ENCODE data around the gene CDK14.

Gene CDK14

DNA sequence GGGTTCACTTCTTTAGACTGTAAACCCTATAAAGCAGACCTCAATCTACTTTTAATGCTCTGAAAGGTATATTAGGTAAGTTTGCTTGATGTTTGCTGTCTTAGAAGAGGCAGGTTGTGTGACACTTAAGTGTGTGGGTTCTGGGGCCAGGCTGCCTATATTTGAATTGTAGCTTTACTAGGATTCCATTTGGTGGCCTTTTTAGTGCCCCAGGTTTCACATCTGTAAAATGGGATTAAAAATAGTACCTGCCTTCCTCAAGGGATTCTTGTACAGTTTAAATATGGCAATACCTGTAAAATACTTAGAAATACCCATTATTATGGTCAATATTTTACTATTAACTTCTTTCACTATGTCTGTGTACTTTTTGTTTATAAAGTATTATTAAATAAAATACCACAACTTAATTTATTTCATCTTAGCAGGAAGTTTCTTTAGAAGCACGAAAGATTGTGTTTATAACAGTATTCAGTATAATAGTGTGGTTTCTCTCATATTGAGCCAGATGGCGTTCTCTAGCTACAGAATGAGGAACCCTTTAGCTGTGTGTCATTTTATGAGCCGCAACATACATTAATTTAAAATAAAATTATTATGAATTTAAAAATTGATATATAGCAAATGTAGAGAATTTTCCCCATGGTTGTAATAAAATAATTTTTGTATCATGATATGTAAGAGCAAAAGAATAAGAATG lies 94.2 kb downstream of the CDK14 start:
- Mint-ChIP-seq H3K27me3 (ENCODE audit: low read depth) (peaks cover 3% of the 10 kb centered on the region), H3K27ac (no peak overlapping the region), H3K4me3 (no peak overlapping the region), H3K9me3 (no peaks in the 10 kb centered on the region), H3K36me3 (ENCODE audit: low read depth) (no peaks in the 10 kb centered on the region), H3K4me1 (ENCODE audit: low read depth) (no peaks in the 10 kb centered on the region)
- no peak for DNase-seq (ENCODE audit: low spot score)

DNA sequence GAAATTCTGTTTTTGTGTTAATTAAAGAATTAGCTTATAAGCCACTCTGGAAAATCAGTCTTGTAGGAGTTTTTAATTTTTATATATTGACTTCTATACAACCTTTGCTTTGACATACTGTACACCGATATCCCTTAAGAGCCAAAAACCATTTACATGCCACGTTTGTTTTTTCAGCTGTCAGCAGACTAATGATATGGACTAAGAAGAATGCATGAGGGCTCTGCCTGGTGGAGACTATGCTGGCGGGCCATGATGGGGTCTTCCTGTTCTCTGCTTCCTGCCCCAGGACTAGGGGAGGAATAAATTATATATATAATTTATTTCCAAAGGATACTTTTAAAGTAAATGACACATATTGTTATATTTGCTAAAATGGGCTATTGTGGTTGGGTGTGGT lies 96.3 kb downstream of the CDK14 start:
- H3K36me3 Mint-ChIP-seq (ENCODE audit: low read depth): no peaks in the 10 kb centered on the region
- peaks cover 3% of the 10 kb centered on the region for H3K27me3 Mint-ChIP-seq (ENCODE audit: low read depth)
- H3K27ac Mint-ChIP-seq: no peak overlapping the region
- DNase-seq (ENCODE audit: low spot score): no peak
- no peaks in the 10 kb centered on the region for H3K4me1 Mint-ChIP-seq (ENCODE audit: low read depth)
- H3K9me3 Mint-ChIP-seq: no peaks in the 10 kb centered on the region
- H3K4me3 Mint-ChIP-seq: no peak overlapping the region

DNA sequence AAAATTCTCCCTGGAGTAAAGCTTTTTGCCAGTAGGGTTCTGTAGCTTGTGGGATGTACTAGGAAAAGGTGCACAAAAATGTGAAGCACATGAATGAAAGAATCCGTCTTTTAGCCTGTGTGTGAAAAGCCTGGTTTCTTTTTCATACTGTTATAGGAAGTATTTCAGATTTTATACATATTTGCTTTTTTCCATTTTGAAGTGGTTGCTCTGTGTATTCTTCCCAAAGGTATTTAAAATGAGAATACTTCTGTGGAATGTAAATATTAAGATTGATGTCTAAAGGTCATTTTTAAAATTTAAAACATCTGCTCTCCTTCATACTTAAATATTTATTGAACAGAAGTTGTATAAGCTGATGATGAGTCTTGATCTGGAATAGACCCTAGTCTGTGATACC lies 96.8 kb downstream of the CDK14 start:
- Mint-ChIP-seq H3K27ac (no peak overlapping the region), H3K27me3 (ENCODE audit: low read depth) (no peaks in the 10 kb centered on the region), H3K36me3 (ENCODE audit: low read depth) (no peaks in the 10 kb centered on the region), H3K4me3 (no peak overlapping the region), H3K4me1 (ENCODE audit: low read depth) (no peaks in the 10 kb centered on the region), H3K9me3 (no peaks in the 10 kb centered on the region)
- DNase-seq (ENCODE audit: low spot score): no peak

DNA sequence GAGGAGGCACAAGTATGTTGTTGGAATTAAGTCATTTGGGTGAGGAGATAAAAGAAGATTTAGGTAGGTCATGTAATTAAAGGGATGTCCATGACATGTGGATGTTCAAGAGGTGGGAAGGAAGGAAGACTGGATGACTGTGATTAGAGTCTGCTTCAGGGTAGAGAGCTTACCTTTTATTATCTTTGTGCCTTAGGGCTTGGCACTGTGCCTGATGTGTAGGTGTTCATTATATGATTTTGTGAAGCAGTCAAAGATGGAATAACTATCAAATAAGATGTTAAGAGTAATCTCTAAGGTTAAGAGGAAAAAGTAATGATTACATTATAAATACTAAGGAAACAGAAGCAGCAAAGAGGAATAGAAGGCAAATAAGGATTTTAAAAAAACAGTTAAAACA lies 97.8 kb downstream of the CDK14 start:
- no peaks in the 10 kb centered on the region for H3K36me3 Mint-ChIP-seq (ENCODE audit: low read depth)
- DNase-seq (ENCODE audit: low spot score): no peak
- H3K4me3 Mint-ChIP-seq: no peak overlapping the region
- H3K27me3 Mint-ChIP-seq (ENCODE audit: low read depth): no peaks in the 10 kb centered on the region
- H3K27ac Mint-ChIP-seq: no peak overlapping the region
- H3K4me1 Mint-ChIP-seq (ENCODE audit: low read depth): no peaks in the 10 kb centered on the region
- H3K9me3 Mint-ChIP-seq: no peaks in the 10 kb centered on the region

DNA sequence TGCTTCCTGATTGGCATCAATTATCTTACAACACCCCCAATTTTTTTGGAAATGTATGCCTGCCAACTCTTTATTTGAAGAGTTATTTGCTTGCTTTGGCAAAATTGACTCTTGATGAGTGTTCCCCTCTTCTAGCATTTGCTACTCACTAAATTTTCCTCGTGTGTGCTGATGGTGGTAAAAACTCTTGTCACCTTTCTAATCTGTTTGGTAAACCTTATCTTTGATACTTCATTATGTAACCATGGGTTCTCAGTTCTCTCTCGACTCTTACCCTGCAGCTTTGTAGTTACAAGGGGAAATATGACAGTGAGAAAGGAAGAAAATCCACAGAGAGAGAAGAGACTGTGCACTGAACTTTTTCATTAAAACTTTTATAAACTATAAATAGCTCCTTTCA lies 102.5 kb downstream of the CDK14 start:
- DNase-seq (ENCODE audit: low spot score): no peak

DNA sequence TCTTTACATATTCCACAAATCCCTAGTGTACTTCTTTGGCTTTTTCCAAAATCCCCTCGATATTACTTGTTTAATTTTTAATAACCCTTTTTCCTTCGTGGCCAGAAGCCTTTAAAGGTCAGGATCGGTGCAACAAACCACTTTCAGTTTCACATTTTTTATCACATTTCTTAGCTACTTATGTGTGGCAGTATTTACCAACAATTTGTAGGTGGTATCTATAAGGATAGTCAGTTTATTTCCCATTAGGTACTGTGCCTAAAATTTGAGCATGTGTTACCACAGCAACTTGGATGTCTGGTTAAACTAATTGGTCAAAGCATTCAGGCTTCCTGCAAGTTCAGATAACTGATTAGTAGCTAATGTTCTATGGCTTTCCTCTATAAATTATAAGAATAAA lies 104.9 kb downstream of the CDK14 start:
- H3K9me3 Mint-ChIP-seq: no peaks in the 10 kb centered on the region
- H3K27me3 Mint-ChIP-seq (ENCODE audit: low read depth): no peaks in the 10 kb centered on the region
- no peaks in the 10 kb centered on the region for H3K4me1 Mint-ChIP-seq (ENCODE audit: low read depth)
- DNase-seq (ENCODE audit: low spot score): no peak
- no peak overlapping the region for H3K4me3 Mint-ChIP-seq
- no peak overlapping the region for H3K27ac Mint-ChIP-seq
- no peaks in the 10 kb centered on the region for H3K36me3 Mint-ChIP-seq (ENCODE audit: low read depth)

More for the DNA sequence above, 102.5 kb downstream of the CDK14 start:
- H3K27ac Mint-ChIP-seq: no peak overlapping the region
- no peaks in the 10 kb centered on the region for H3K27me3 Mint-ChIP-seq (ENCODE audit: low read depth)
- H3K4me3 Mint-ChIP-seq: no peak overlapping the region
- no peaks in the 10 kb centered on the region for H3K4me1 Mint-ChIP-seq (ENCODE audit: low read depth)
- H3K36me3 Mint-ChIP-seq (ENCODE audit: low read depth): no peaks in the 10 kb centered on the region
- no peaks in the 10 kb centered on the region for H3K9me3 Mint-ChIP-seq

DNA sequence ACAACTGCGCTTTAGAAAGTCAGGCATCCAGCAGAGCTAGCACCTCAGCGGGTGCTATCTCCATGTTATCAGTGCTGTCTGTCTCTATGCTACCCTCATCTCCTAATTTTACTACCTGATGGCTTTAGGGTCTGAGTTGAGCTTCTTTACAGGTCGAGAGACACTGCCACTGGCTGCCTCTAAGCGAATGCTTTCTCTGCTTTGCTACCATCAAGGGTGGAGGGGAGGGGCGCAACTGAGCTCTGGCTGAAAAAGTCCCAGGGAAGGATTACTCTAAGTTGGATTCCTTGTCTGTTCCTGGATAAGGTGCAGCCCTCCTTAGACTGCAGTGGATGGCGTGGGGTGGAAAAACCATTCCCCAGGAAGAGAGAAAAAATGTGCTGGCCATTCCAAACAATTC lies 105.7 kb downstream of the CDK14 start:
- H3K36me3 Mint-ChIP-seq (ENCODE audit: low read depth): no peaks in the 10 kb centered on the region
- H3K27ac Mint-ChIP-seq: no peak overlapping the region
- H3K4me3 Mint-ChIP-seq: no peak overlapping the region
- no peaks in the 10 kb centered on the region for H3K4me1 Mint-ChIP-seq (ENCODE audit: low read depth)
- H3K27me3 Mint-ChIP-seq (ENCODE audit: low read depth): no peaks in the 10 kb centered on the region
- H3K9me3 Mint-ChIP-seq: no peaks in the 10 kb centered on the region
- no peak for DNase-seq (ENCODE audit: low spot score)

DNA sequence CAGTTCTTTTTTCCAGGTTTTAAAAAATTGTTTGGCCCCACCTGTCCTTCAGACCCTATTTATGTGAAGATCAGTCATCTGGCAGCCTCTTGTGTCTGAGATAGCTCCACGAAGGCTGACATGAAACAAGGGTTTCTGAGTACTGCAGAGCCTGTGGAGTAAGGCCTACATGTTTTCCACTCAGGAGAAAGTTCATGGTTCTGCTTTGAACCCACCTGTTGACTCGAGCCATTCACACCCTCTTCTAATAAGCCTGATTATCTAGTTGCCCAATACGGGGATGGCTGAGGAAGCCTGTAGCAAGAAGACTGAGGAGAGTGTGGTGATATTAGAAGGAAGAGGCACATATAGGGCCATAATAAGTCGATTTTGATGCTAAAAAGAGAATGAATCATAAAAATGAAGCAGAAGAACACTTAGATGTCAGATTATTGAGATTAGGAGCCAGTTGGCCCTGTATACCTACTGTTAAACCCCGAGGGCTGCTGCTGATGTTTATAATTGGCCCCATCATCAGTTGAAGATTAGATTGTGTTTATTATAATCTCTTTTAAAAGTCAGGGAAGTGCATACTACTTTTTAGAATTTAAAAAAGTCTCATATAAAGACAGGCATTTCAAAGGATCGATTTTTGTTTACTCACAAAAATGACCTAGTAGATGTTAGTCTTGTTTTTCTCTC lies 109.4 kb downstream of the CDK14 start:
- Mint-ChIP-seq H3K4me1 (ENCODE audit: low read depth) (no peaks in the 10 kb centered on the region), H3K9me3 (no peaks in the 10 kb centered on the region), H3K27ac (no peak overlapping the region), H3K4me3 (no peak overlapping the region), H3K36me3 (ENCODE audit: low read depth) (no peaks in the 10 kb centered on the region), H3K27me3 (ENCODE audit: low read depth) (no peaks in the 10 kb centered on the region)
- no peak for DNase-seq (ENCODE audit: low spot score)

DNA sequence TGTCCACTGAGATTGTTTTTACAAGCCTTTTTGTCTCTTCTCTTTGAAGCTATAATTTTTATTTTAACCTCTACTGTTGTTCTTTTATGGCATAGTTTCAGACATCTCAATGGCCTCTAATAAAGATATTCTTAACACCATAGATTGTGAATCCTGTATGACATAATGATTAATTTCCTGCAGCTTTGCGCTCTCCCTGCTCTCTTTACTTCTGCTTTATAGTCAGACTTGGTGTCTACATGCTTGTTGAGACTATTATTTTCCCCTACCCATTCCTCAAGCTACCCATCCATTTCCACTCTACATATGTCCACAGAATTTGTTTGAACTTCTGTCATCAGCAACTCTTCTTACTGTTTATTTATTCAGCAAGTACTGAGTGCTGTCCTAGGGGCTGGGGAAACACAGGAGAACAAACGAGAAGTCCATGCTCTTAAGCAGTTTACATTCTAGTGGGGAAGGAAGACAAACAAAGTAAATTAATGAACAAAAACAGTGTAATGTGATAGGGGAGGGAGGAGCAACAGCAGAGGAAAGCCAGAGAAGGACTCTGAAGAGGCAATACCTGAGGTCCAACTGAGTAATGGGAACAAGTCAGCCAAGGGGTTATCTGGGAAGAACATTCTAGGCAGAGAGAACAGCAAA lies 110.1 kb downstream of the CDK14 start:
- H3K9me3 Mint-ChIP-seq: no peaks in the 10 kb centered on the region
- no peaks in the 10 kb centered on the region for H3K36me3 Mint-ChIP-seq (ENCODE audit: low read depth)
- H3K27me3 Mint-ChIP-seq (ENCODE audit: low read depth): no peaks in the 10 kb centered on the region
- H3K4me1 Mint-ChIP-seq (ENCODE audit: low read depth): no peaks in the 10 kb centered on the region
- no peak overlapping the region for H3K4me3 Mint-ChIP-seq
- no peak for DNase-seq (ENCODE audit: low spot score)
- H3K27ac Mint-ChIP-seq: no peak overlapping the region

DNA sequence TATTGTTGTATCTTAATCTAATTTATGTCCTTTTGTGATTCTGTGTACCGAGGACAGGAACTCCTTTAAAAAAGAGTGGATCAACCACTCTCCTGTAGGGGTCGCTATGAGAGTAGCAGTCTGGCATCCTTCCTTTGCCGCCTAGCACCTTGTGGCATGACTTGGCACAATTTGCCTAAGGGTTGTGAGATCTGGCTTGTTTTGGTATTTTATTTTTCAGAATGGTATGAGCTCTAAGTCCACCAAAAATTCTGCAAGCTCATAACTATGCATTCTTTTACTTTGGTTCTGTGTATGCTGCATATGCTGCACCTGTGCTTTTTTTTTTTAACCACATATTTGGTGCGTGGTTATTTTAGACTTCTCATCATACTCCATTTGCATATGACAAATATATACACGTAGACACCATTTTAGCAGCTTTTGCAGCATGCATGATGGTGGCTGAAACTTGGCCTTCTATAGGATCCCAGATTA lies 112.8 kb downstream of the CDK14 start:
- Mint-ChIP-seq H3K4me1 (ENCODE audit: low read depth) (no peaks in the 10 kb centered on the region), H3K27me3 (ENCODE audit: low read depth) (no peaks in the 10 kb centered on the region), H3K27ac (no peak overlapping the region), H3K4me3 (no peak overlapping the region), H3K9me3 (no peaks in the 10 kb centered on the region), H3K36me3 (ENCODE audit: low read depth) (no peaks in the 10 kb centered on the region)
- DNase-seq (ENCODE audit: low spot score): no peak

DNA sequence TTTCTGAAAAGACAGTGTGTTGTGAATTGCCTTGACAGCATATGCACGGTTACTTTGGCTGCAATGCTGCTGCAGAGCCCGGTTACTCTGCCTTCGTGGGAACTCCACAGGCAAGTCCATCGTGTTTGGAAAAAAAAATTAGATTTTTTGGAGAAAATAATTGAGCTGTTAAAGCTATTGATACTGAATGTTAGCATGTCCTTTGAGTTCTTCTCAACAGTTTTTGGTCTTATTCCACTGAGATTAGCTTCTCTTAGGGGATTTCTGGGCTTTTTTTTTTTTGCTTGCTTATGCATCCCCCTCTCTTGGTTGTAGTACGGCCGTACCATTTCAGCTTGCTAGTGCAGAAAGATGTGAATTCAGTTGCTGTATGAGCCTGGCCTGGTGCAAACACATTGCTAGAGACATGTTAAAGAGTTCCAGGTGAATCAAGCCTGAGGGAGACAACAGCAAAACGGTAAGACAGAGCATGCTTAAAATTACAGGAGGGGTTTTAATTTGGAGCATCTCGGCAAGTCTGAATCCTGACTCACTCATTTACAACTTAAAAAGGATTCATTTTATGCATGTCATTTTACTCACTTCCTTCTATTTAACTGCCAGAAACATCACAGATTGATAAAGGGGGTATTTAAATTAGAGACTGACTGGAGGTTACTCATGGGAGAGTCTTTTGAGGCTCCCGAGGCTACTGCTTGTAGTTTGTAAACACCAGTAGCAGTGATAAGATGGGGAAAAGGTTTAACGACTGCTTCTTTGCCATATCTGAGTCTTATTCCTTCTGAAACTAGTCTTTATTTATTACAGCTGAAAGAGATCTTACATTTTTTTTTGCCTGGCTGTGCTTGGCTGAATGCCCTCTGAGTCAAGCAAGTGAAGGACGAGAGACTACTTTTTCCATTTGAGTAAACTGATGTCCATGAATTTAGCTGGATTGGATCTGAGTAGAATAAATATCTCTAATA lies 113.7 kb downstream of the CDK14 start:
- Mint-ChIP-seq H3K4me3 (no peak overlapping the region), H3K36me3 (ENCODE audit: low read depth) (no peaks in the 10 kb centered on the region), H3K27ac (no peak overlapping the region), H3K9me3 (no peaks in the 10 kb centered on the region), H3K27me3 (ENCODE audit: low read depth) (no peaks in the 10 kb centered on the region), H3K4me1 (ENCODE audit: low read depth) (no peaks in the 10 kb centered on the region)
- DNase-seq (ENCODE audit: low spot score): no peak

DNA sequence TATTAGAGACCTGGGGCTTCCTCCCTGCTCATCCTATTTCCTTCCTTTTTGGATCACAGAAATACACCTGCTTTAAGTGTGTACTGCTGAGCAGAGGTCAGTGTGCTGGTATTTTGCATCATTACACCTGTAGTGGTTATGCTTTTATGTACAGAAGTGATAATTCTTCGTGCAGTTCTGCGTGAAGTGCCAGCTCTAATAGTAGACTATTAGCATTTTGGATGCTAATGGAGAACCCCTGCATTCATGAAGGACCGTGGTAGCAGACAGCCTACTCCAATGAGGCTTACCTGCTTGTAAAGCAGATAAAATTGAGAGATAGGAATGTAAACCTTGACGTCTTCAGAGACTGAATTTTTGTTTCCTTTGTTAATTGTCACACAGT lies 114.3 kb downstream of the CDK14 start:
- no peak overlapping the region for H3K4me3 Mint-ChIP-seq
- no peak for DNase-seq (ENCODE audit: low spot score)
- no peaks in the 10 kb centered on the region for H3K27me3 Mint-ChIP-seq (ENCODE audit: low read depth)
- H3K27ac Mint-ChIP-seq: no peak overlapping the region
- H3K9me3 Mint-ChIP-seq: no peaks in the 10 kb centered on the region
- H3K4me1 Mint-ChIP-seq (ENCODE audit: low read depth): no peaks in the 10 kb centered on the region
- H3K36me3 Mint-ChIP-seq (ENCODE audit: low read depth): no peaks in the 10 kb centered on the region

DNA sequence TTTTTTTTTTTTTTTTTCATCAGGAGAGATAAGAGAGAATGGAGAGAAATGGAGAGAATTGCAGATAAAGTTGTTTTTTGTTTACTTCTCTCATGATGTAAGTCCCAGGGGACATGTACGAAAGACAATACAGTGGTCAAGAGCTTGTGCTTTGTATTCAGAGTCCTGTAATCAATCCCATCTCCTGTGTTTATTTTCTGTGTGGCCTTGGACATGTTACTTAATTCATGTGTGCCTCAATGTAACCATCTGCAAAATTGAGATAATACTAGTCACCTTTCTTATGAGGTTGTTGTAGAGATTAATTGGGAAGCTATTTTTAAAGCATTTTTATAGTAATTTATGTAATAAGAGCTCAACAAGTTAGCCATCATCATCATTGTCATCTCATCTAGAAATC lies 117.5 kb downstream of the CDK14 start:
- Mint-ChIP-seq H3K27ac (no peak overlapping the region), H3K4me3 (no peak overlapping the region), H3K4me1 (ENCODE audit: low read depth) (no peaks in the 10 kb centered on the region), H3K36me3 (ENCODE audit: low read depth) (no peaks in the 10 kb centered on the region), H3K27me3 (ENCODE audit: low read depth) (no peaks in the 10 kb centered on the region), H3K9me3 (no peaks in the 10 kb centered on the region)
- DNase-seq (ENCODE audit: low spot score): no peak

DNA sequence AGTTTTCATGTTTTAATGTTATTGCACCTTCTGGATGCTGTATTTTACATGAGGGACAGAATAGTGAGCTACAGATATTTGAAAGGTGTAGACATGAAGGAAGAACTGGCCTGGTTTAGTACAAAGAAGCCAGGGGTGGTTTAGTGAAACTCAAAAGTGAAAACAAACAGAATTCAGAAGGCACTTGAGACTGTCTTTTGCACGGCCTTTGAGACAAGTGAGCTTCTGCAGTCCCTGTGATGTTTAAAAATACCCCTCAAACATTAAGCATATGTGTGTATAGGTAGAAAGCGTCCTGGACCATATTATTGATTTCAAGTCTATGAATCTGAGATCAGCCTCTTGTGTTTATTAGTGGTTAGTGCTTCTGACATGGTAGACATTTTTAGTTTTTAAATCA lies 118.9 kb downstream of the CDK14 start:
- no peaks in the 10 kb centered on the region for H3K9me3 Mint-ChIP-seq
- DNase-seq (ENCODE audit: low spot score): no peak
- H3K36me3 Mint-ChIP-seq (ENCODE audit: low read depth): no peaks in the 10 kb centered on the region
- H3K4me3 Mint-ChIP-seq: no peak overlapping the region
- H3K4me1 Mint-ChIP-seq (ENCODE audit: low read depth): no peaks in the 10 kb centered on the region
- no peak overlapping the region for H3K27ac Mint-ChIP-seq
- no peaks in the 10 kb centered on the region for H3K27me3 Mint-ChIP-seq (ENCODE audit: low read depth)
